Activated T-cell treated with anti-CD3 and anti-CD28 coated beads, Interleukin-2, amount 50 U/mL, for 72 hours (primary cell): ENCODE measurements around the gene COMT. TPM values are rescaled to one million over a fixed set of nuclear protein-coding genes. Genes with fewer than 3 reads are reported as not detected.

Source experiments
- ATAC-seq, 2 donors: fragments of 150-1000 bp; cut with Tn5 transposase; replicated peaks in 1 of 2; 2 replicates each; pipeline ENCODE4 v1.10.0; 2021; ENCODE audit warnings: moderate library complexity in 2 of 2, mild to moderate bottlenecking in 1 of 2
- DNase-seq, 2 donors: peaks; one replicate each; pipeline ENCODE4 v3.0.0; 2021 to 2022; ENCODE audit warnings: mixed read lengths in 1 of 2
- H3K27ac Mint-ChIP-seq: one replicate; pipeline ENCODE4 v1.8.0; 2022; ENCODE audit warnings: mild to moderate bottlenecking, moderate library complexity, mixed read lengths
- H3K27me3 Mint-ChIP-seq: one replicate; pipeline ENCODE4 v1.8.0; 2022; ENCODE audit warnings: low read depth, mixed read lengths
- H3K36me3 Mint-ChIP-seq, 2 donors: one replicate each; pipeline ENCODE4 v1.8.0; 2022; ENCODE audit warnings: mixed read lengths in 2 of 2, mild to moderate bottlenecking in 1 of 2; ENCODE audit not compliant: insufficient read depth in 2 of 2
- H3K4me1 Mint-ChIP-seq: one replicate; pipeline ENCODE4 v1.8.0; 2022; ENCODE audit warnings: low read depth, mixed read lengths
- H3K4me3 Mint-ChIP-seq, 2 donors: one replicate each; pipeline ENCODE4 v1.8.0; 2022; ENCODE audit warnings: mild to moderate bottlenecking in 2 of 2, mixed read lengths in 2 of 2, moderate library complexity in 2 of 2
- H3K9me3 Mint-ChIP-seq, 2 donors: one replicate each; pipeline ENCODE4 v1.8.0; 2022; ENCODE audit warnings: mixed read lengths in 2 of 2
- total RNA-seq, 2 donors: library from RNA; stranded (reverse); gene quantifications; one replicate each; pipeline ENCODE4 v1.2.3, GENCODE V29; 2022

The COMT gene
- total RNA-seq, 2 donors from 2014 or later = 97.4 to 101 TPM

DNA sequence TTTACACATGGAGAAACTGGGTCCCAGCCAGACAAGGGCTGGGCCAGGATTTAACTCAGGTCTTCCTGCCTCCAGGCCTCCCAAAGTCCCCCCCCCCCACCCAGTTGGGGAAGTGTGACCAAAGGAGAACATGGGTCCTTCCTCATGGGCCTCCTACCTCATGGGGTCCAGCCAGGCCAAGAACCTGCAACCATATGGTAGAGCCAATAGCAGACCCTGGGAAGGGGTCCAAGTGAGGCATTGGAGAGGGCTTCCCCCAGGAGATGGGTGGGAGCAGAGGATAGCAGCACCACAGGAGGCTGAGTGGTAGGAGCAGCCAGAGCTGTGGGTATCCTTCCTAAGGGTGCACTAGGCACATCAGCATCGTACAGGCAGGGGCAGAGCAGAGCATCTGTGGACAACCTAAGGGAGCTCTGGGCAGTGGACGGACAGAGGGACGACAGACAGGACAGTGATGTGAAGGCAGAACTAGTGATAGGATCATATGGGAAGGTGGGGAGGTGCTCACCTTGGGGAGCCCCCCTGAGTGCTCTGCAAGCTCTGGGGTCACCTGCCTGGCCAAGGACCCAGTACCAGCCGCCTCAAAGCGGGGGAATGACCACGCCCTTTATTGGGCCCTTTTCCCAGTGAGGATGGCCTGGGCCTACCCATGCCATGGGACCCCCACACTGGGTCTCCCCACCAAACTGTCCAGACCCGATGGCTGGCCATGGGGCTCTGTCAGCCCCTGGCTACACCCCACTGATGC, 70.6 kb downstream of the COMT start:
- DNase-seq (no peak), ATAC-seq (no peak)
- H3K27me3 Mint-ChIP-seq = peaks cover 8% of the 10 kb centered on the region
- H3K4me3 Mint-ChIP-seq = no peak overlapping the region
- H3K4me1 Mint-ChIP-seq = peaks cover under 1% of the 10 kb centered on the region
- H3K36me3 Mint-ChIP-seq = no peaks in the 10 kb centered on the region
- no peak overlapping the region for H3K27ac Mint-ChIP-seq
- H3K9me3 Mint-ChIP-seq = no peaks in the 10 kb centered on the region

DNA sequence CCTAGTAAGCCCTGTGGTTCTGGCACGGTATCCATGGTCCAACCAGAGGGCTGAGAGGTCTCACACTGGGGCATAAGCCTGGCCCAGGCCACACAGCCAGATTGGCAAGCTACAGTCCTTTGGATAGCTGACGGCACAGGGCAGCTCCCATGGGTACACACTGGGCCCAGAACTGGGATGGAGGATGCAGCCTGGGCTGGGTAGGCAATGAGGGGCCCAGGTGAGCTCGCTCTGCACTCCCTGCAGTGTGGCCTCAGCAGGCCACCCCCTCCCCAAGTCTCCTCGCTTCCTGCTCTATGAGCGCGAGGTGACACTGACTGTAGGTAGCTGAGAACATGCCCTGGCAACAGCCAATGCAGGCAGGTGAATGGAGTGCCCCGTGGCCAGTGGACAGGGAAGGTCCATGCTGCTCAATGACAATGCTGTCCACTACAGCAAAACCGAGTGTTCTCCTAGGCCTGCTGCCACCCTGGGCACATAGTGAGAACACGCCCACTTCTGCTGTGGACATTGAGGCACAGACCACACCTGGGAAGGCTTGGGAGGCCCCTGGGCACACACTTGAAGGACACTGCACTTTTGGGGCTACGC, 71.3 kb downstream of the COMT start:
- no peak for ATAC-seq
- H3K4me3 Mint-ChIP-seq = no peak overlapping the region
- no peak for DNase-seq

GRCh38 chr22:20013382-20013871, 71.9 kb downstream of the COMT start:
- Mint-ChIP-seq H3K27me3 (peaks cover 19% of the 10 kb centered on the region), H3K4me3 (no peak overlapping the region), H3K9me3 (no peaks in the 10 kb centered on the region), H3K4me1 (peaks cover 6% of the 10 kb centered on the region), H3K36me3 (no peaks in the 10 kb centered on the region), H3K27ac (no peak overlapping the region)
- ATAC-seq (no peak), DNase-seq (peak; percentile 33 to 62)

More for the DNA sequence above, 71.3 kb downstream of the COMT start:
- H3K27me3 Mint-ChIP-seq = peaks cover 13% of the 10 kb centered on the region
- H3K9me3 Mint-ChIP-seq = no peaks in the 10 kb centered on the region
- H3K36me3 Mint-ChIP-seq = no peaks in the 10 kb centered on the region
- H3K4me1 Mint-ChIP-seq = peaks cover 6% of the 10 kb centered on the region
- H3K27ac Mint-ChIP-seq = no peak overlapping the region

DNA sequence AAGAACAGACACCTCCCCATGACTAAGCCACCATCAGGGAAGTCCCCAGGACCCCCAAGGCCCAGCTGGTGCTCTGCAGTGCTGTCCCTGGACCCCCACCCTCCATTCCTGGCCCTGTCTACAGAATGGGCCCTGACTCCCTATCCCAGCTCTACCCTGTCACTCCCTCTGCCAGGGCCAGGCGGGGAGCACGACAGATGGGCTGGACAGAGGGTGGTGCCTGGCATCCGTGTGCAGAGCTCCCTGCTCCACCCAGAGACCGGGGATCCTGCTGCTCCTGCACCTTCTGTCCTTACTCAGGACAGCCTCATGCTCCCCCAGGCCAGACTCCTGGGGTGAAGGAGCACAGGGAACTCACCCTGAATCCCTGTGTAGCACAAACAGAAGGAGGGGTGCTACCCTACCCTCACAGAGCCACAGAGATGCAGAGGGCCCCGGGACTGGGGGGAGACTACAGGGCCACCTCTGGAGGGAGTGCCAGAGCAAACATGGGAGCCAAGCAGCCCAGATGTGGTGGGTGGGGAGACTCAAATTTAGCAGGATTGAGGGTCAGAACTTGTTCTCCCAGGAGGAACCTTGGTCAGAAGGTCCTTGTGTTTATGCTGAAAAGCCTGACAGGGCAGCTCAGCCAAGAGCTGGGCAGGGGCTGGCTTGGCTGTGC, 73.1 kb downstream of the COMT start:
- no peaks in the 10 kb centered on the region for H3K36me3 Mint-ChIP-seq
- DNase-seq (no peak), ATAC-seq (no peak)
- peaks cover 6% of the 10 kb centered on the region for H3K4me1 Mint-ChIP-seq
- H3K9me3 Mint-ChIP-seq = no peaks in the 10 kb centered on the region
- H3K4me3 Mint-ChIP-seq = peak overlapping the region in 1 of 2 donors; percentile 69
- no peak overlapping the region for H3K27ac Mint-ChIP-seq
- peaks cover 25% of the 10 kb centered on the region for H3K27me3 Mint-ChIP-seq

GRCh38 chr22:20015187-20015625, 73.6 kb downstream of the COMT start:
- ATAC-seq (no peak), DNase-seq (no peak)
- Mint-ChIP-seq H3K4me1 (peaks cover 10% of the 10 kb centered on the region), H3K36me3 (no peaks in the 10 kb centered on the region), H3K9me3 (no peaks in the 10 kb centered on the region), H3K4me3 (peak overlapping the region; percentile 45 to 69), H3K27me3 (peaks cover 25% of the 10 kb centered on the region), H3K27ac (no peak overlapping the region)

DNA sequence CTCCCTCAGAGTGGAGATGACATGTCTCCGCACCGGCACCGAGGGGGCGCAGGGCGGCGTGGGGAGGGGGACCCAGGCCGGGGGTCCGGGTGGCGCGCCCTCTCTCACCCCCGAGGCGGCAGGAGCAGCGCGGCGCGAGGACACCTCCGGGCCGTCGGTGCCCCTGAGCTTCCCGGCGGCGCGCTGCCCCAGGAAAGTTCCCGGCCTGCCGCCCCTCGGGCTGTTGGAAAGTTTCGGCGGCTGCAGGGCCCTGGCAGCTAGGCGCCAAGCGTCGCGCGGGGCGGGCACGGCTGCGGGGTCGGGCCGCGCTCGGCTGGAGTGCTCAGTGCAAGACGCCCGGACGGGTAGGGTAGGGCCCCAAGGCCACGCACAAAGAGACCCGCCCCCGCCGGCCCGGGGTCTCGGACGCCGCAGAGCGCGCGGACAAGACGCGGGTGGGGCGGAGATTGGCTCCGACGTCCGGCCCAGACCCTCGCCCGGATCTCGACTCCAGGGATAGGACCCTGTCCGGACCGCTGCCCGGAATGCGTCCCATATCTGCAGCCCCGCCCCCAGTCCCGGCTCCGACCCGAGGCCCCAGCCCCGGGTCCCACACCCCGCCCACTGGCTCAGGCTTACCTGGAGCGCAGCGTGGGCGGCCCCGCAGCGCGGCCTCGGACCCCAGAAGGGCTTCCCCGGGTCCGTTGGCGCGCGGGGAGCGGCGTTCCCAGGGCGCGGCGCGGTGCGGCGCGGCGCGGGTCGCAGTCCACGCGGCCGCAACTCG, 74.6 kb downstream of the COMT start:
- H3K4me3 Mint-ChIP-seq = peak overlapping the region; percentile 32 to 39
- ATAC-seq (peak; percentile 16), DNase-seq (peak; percentile 48 to 55)
- no peak overlapping the region for H3K27ac Mint-ChIP-seq
- no peaks in the 10 kb centered on the region for H3K36me3 Mint-ChIP-seq
- peaks cover 25% of the 10 kb centered on the region for H3K27me3 Mint-ChIP-seq
- H3K9me3 Mint-ChIP-seq = no peaks in the 10 kb centered on the region
- H3K4me1 Mint-ChIP-seq = peaks cover 15% of the 10 kb centered on the region

DNA sequence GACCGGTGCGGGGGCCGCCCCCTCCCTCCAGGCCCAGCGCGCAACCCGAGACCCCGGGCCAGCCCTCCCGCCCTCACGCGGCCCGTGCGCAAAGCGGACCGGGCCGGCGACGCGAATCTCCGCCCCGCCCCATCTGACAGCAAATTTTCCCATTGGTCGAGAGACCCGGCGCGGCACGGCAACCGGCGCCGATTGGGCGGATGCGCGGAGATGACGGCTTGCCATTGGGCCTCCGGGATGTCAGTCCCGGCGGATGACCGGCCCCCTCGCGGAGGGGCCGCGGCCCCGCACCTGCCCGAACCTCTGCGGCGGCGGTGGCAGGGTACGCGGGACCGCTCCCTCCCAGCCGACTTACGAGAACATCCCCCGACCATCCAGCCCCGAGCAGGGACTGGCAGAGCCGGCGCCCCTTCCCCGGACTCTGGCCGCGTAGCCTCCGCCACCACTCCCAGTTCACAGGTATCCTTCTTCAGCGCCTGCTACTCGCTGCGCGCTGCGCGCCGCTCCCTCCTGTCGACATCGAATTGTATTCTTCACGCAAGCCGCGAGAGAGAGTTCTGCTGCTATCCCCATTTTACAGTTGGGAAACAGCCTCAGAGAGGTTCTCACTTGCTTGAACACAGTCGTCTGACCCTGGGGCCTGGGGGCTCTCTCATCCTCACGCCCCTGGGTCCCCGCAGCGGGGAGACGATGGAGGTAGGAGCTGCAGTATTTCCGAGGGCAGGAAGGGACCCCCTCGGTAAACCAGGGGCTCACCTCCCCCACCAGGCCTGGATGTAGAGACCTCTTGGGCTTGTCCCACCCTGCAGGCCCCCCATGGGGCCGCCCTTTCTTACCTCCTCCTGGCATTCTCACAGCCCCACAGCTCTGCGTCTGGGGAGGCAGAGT, 75.4 kb downstream of the COMT start, which contains the start of gene ARVCF:
Gene ARVCF, minus strand, starts transcription at position 90 of the 888 bp plus-strand sequence. CDS start 26,029 bp downstream, outside the sequence.
- H3K4me3 Mint-ChIP-seq = peak within 1 kb of the TSS; percentile 86 to 90
- no peaks in the 10 kb centered on the region for H3K36me3 Mint-ChIP-seq
- H3K27ac Mint-ChIP-seq = no peak within 1 kb of the TSS
- H3K9me3 Mint-ChIP-seq = no peaks in the 10 kb centered on the region
- ATAC-seq (peak; percentile 66 to 67), DNase-seq (peak; percentile 94 to 95)
- peaks cover 25% of the 10 kb centered on the region for H3K27me3 Mint-ChIP-seq
- H3K4me1 Mint-ChIP-seq = peaks cover 20% of the 10 kb centered on the region

- H3K36me3 Mint-ChIP-seq = no peaks in the 10 kb centered on the region
- DNase-seq = no peak
- peak overlapping the region; percentile 86 to 90 for H3K4me3 Mint-ChIP-seq
- peaks cover 26% of the 10 kb centered on the region for H3K4me1 Mint-ChIP-seq
- no peaks in the 10 kb centered on the region for H3K9me3 Mint-ChIP-seq
- no peak overlapping the region for H3K27ac Mint-ChIP-seq
- peaks cover 25% of the 10 kb centered on the region for H3K27me3 Mint-ChIP-seq
- no peak for ATAC-seq
These were observed 76.0 kb downstream of the COMT start for GRCh38 chr22:20017622-20017958.

DNA sequence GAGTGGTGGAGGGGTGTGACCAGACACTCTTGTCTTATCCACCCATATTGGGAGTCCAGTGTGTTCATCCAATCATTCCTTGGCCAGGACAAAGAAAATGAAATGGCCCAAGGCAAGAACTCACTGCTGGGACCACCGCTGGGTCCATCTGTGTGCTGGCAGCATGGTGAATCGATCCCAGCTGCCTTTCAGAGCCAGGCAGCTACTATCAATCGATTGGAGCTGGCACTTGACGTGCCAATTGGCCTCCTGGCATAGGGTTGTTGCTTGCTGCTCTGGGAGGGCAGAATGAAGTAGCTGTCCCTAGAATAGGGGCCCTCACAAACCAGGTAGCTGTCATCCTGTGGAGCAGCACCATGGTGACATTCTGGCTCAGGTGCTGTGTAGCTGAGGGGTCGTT, 76.4 kb downstream of the COMT start:
- H3K36me3 Mint-ChIP-seq = no peaks in the 10 kb centered on the region
- no peaks in the 10 kb centered on the region for H3K9me3 Mint-ChIP-seq
- peaks cover 30% of the 10 kb centered on the region for H3K4me1 Mint-ChIP-seq
- H3K27me3 Mint-ChIP-seq = peaks cover 25% of the 10 kb centered on the region
- H3K4me3 Mint-ChIP-seq = peak overlapping the region; percentile 86 to 90
- DNase-seq (no peak), ATAC-seq (no peak)
- no peak overlapping the region for H3K27ac Mint-ChIP-seq

Other genes with a start within 250 kb of the COMT start
- 1 to 10 TPM; 1.8 to 1.9 TPM for gene SEPTIN5, start 227.3 kb upstream of the COMT start, total RNA-seq
- under 1 TPM in 1 of 2 donors, not detected in 1; 0.17 TPM for gene GP1BB, start 218.2 kb upstream of the COMT start, total RNA-seq
- under 1 TPM in 1 of 2 donors, not detected in 1; 0.12 TPM for gene TBX1, start 181.0 kb upstream of the COMT start, total RNA-seq
- gene GNB1L, start 86.9 kb upstream of the COMT start, total RNA-seq = 10 to 100 TPM; 13.9 to 20.5 TPM
- 10 to 100 TPM; 15.0 to 16.3 TPM for gene RTL10, start 86.9 kb upstream of the COMT start, total RNA-seq
- gene TXNRD2, start within 50 bp of the COMT start, total RNA-seq = 10 to 100 TPM; 21.3 to 23.4 TPM
- gene ARVCF, start 75.1 kb downstream of the COMT start, total RNA-seq = 1 to 10 TPM; 1.7 to 5.5 TPM
- gene TANGO2, start 79.3 kb downstream of the COMT start, total RNA-seq = 10 to 100 TPM; 35.5 to 43.0 TPM
- 10 to 100 TPM; 44.2 to 46.6 TPM for gene DGCR8, start 138.5 kb downstream of the COMT start, total RNA-seq
- 100 to 1,000 TPM; 194 to 256 TPM for gene RANBP1, start 174.3 kb downstream of the COMT start, total RNA-seq
- gene TRMT2A, start 175.5 kb downstream of the COMT start, total RNA-seq = 10 to 100 TPM; 55.6 to 56.8 TPM
- 10 to 100 TPM; 41.6 to 47.6 TPM for gene ZDHHC8, start 190.0 kb downstream of the COMT start, total RNA-seq
- gene CCDC188, start 209.3 kb downstream of the COMT start, total RNA-seq = not detected